GM23248 (cell line): Measurements from ENCODE around the gene ZNF695. TPM values are rescaled to one million over a fixed set of nuclear protein-coding genes. Genes with fewer than 3 reads are reported as not detected.

ENCODE experiments used
- DNase-seq: peaks from one replicate; pipeline ENCODE4 v3.0.0-alpha.2; 2015
- H2AFZ ChIP-seq: fragments of 200-600 bp; sonication (generic); 2 replicates; pipeline ENCODE4 v1.6.1; 2016; ENCODE audit warnings: antibody characterized with exemption
- H3F3A ChIP-seq: fragments of 200-600 bp; sonication (generic); 2 replicates; pipeline ENCODE4 v1.6.1; 2016; ENCODE audit warnings: mild to moderate bottlenecking, antibody characterized with exemption, mixed run types; ENCODE audit not compliant: insufficient read depth
- H3K27ac ChIP-seq: fragments of 200-600 bp; sonication (generic); 2 replicates; pipeline ENCODE4 v1.5.1; 2016; ENCODE audit warnings: mild to moderate bottlenecking
- H3K27me3 ChIP-seq: fragments of 200-600 bp; sonication (generic); replicated peaks from 2 replicates; pipeline ENCODE4 v1.6.1; 2016; ENCODE audit warnings: mild to moderate bottlenecking; ENCODE audit not compliant: insufficient read depth
- H3K36me3 ChIP-seq: fragments of 200-600 bp; sonication (generic); 2 replicates; pipeline ENCODE4 v1.6.1; 2016; ENCODE audit warnings: low read depth, mild to moderate bottlenecking
- H3K4me1 ChIP-seq: fragments of 200-600 bp; sonication (generic); 2 replicates; pipeline ENCODE4 v1.6.1; 2016; ENCODE audit warnings: mild to moderate bottlenecking; ENCODE audit not compliant: insufficient read depth
- H3K4me2 ChIP-seq: fragments of 200-600 bp; sonication (generic); one replicate; pipeline ENCODE4 v1.6.1; 2016; ENCODE audit warnings: mild to moderate bottlenecking; ENCODE audit not compliant: unreplicated experiment
- H3K4me3 ChIP-seq: fragments of 200-600 bp; sonication (generic); 2 replicates; pipeline ENCODE4 v1.5.1; 2016; ENCODE audit warnings: mild to moderate bottlenecking
- H3K79me2 ChIP-seq: fragments of 200-600 bp; sonication (generic); 2 replicates; pipeline ENCODE4 v1.6.1; 2016; ENCODE audit warnings: mild to moderate bottlenecking; ENCODE audit not compliant: insufficient read depth
- H3K9ac ChIP-seq: fragments of 200-600 bp; sonication (generic); 2 replicates; pipeline ENCODE4 v1.6.1; 2016; ENCODE audit warnings: mild to moderate bottlenecking
- H3K9me2 ChIP-seq: fragments of 200-600 bp; sonication (generic); 2 replicates; pipeline ENCODE4 v1.6.1; 2016; ENCODE audit warnings: mixed run types, mild to moderate bottlenecking, moderate library complexity; ENCODE audit not compliant: insufficient read depth
- H3K9me3 ChIP-seq: fragments of 200-600 bp; sonication (generic); one replicate; pipeline ENCODE4 v1.6.1; 2017; ENCODE audit warnings: low read depth
- H4K20me1 ChIP-seq: fragments of 200-600 bp; sonication (generic); 2 replicates; pipeline ENCODE4 v1.6.0; 2016; ENCODE audit not compliant: insufficient read depth
- EZH2 ChIP-seq: fragments of 200-600 bp; sonication (generic); IDR thresholded peaks from 2 replicates; pipeline ENCODE4 v1.6.1; 2018; ENCODE audit warnings: antibody characterized with exemption, mild to moderate bottlenecking; ENCODE audit not compliant: insufficient read depth, poor library complexity, severe bottlenecking
- EZH2phosphoT487 ChIP-seq: fragments of 200-600 bp; sonication (generic); IDR thresholded peaks from 2 replicates; pipeline ENCODE4 v1.6.1; 2018; ENCODE audit warnings: antibody characterized with exemption, moderate library complexity, mild to moderate bottlenecking, low read depth; ENCODE audit not compliant: insufficient read depth
- WGBS, 2 experiments: methylation state at CpG; one replicate each; pipeline ENCODE4 v1.1.6; 2015 to 2017; ENCODE audit warnings: low lambda C conversion rate in 2 of 2, low coverage in 1 of 2; ENCODE audit errors: missing lambda C conversion rate in 2 of 2; 5-methylcytosine and 5-hydroxymethylcytosine counted together
- in situ Hi-C: fragments of 300-500 bp; cut with MboI; formaldehyde crosslinking; loops from 2 replicates; pipeline ENCODE4 v1.15.0; 2020
- polyA plus RNA-seq: library from polyadenylated mRNA; unstranded; fragments of >200 nt; fragmentation: Nextera tagmentation; extraction: Ambion mirVana; gene quantifications from 2 replicates; pipeline ENCODE4 v1.2.1, GENCODE V29; 2016
- total RNA-seq: library from RNA; depleted of rRNA; stranded (reverse); fragments of >200 nt; shearing (Covaris generic); gene quantifications from 2 replicates; pipeline ENCODE4 v1.2.3, GENCODE V29; 2014

ZNF695 gene
- total and polyA plus RNA-seq, 2 experiments from 2014 or later, result 1.2 to 2.0 TPM

GRCh38 chr1:246987083-246987690 is 20.7 kb downstream of the ZNF695 start:
- TF ChIP-seq EZH2phosphoT487, result no peak
- TF ChIP-seq EZH2, result no peak
- in situ Hi-C loops, result no loop called here
- peaks cover 19% of the 10 kb centered on the region; the same call in 1 of the 2 replicates for H3K36me3 ChIP-seq

GRCh38 chr1:246978785-246979184 is 29.1 kb downstream of the ZNF695 start:
- Histone ChIP-seq H3K79me2 (no peaks in the 10 kb centered on the region), H2AFZ (no peak overlapping the region), H3K9me3 (peaks cover 4% of the 10 kb centered on the region), H3K9ac (no peak overlapping the region), H4K20me1 (no peaks in the 10 kb centered on the region), H3K9me2 (no peaks in the 10 kb centered on the region), H3K4me1 (no peaks in the 10 kb centered on the region), H3K4me3 (no peak overlapping the region), H3F3A (no peaks in the 10 kb centered on the region), H3K27me3 (no peaks in the 10 kb centered on the region), H3K27ac (no peak overlapping the region), H3K36me3 (no peaks in the 10 kb centered on the region), H3K4me2 (no peak overlapping the region)
- TF ChIP-seq EZH2 (no peak), EZH2phosphoT487 (no peak)
- DNase-seq, result no peak
- 96 to 98% methylated on average over 6 of the region's 6 CpGs for WGBS, 2 experiments
- in situ Hi-C loops, result no loop called here

More at GRCh38 chr1:246987083-246987690, 20.7 kb downstream of the ZNF695 start:
- Histone ChIP-seq H3K4me1 (no peaks in the 10 kb centered on the region), H3K4me2 (no peak overlapping the region), H3K9me2 (no peaks in the 10 kb centered on the region), H3K27me3 (no peaks in the 10 kb centered on the region), H3K9ac (no peak overlapping the region), H4K20me1 (no peaks in the 10 kb centered on the region), H3K79me2 (no peaks in the 10 kb centered on the region), H3K27ac (no peak overlapping the region), H3K9me3 (peaks cover 18% of the 10 kb centered on the region), H3K4me3 (no peak overlapping the region), H3F3A (0 out of 2 replicates have a peak, but pooled peaks cover 10% of the 10 kb centered on the region), H2AFZ (no peak overlapping the region)
- DNase-seq, result no peak
- 95 to 100% methylated on average over 1 of the region's 1 CpG for WGBS, 2 experiments

- TF ChIP-seq EZH2 (no peak), EZH2phosphoT487 (no peak)
These were observed 29.6 kb downstream of the ZNF695 start for GRCh38 chr1:246978281-246978680.

GRCh38 chr1:246971969-246972368 is 35.9 kb downstream of the ZNF695 start:
- no peak for TF ChIP-seq EZH2phosphoT487
- TF ChIP-seq EZH2, result no peak
- no peaks in the 10 kb centered on the region for H4K20me1 ChIP-seq
- no peaks in the 10 kb centered on the region for H3K9me3 ChIP-seq
- no peaks in the 10 kb centered on the region for H3F3A ChIP-seq
- no peaks in the 10 kb centered on the region for H3K27me3 ChIP-seq
- in situ Hi-C loops, result no loop called here
- 92 to 93% methylated on average over 7 of the region's 7 CpGs for whole genome bisulfite sequencing, 2 experiments
- no peak overlapping the region for H3K4me3 ChIP-seq
- H2AFZ ChIP-seq, result no peak overlapping the region
- no peak overlapping the region for H3K4me2 ChIP-seq
- H3K36me3 ChIP-seq, result no peaks in the 10 kb centered on the region
- H3K27ac ChIP-seq, result no peak overlapping the region
- DNase-seq, result no peak
- no peak overlapping the region for H3K9ac ChIP-seq
- H3K79me2 ChIP-seq, result no peaks in the 10 kb centered on the region
- H3K9me2 ChIP-seq, result no peaks in the 10 kb centered on the region
- no peaks in the 10 kb centered on the region for H3K4me1 ChIP-seq

More at GRCh38 chr1:246978281-246978680, 29.6 kb downstream of the ZNF695 start:
- Histone ChIP-seq H3K9me3 (peaks cover 4% of the 10 kb centered on the region), H3K4me2 (no peak overlapping the region), H3F3A (no peaks in the 10 kb centered on the region), H2AFZ (no peak overlapping the region), H3K9ac (no peak overlapping the region), H3K27ac (no peak overlapping the region), H3K36me3 (no peaks in the 10 kb centered on the region), H3K9me2 (no peaks in the 10 kb centered on the region), H3K79me2 (no peaks in the 10 kb centered on the region), H3K4me1 (no peaks in the 10 kb centered on the region), H3K27me3 (no peaks in the 10 kb centered on the region), H4K20me1 (no peaks in the 10 kb centered on the region), H3K4me3 (no peak overlapping the region)
- in situ Hi-C loops, result no loop called here
- WGBS, 2 experiments, result 88 to 92% methylated on average over 2 of the region's 2 CpGs
- no peak for DNase-seq
